Activated CD8-positive, alpha-beta memory T cell treated with anti-CD3 and anti-CD28 coated beads, Interleukin-2, amount 10 ng/mL, durations not matched to agents 7 days and 5 days (primary cell): ENCODE results near the gene OPN1SW. TPM values are rescaled to one million over a fixed set of nuclear protein-coding genes. Genes with fewer than 3 reads are reported as not detected.

ENCODE experiments used
- ATAC-seq: fragments of 150-1000 bp; cut with Tn5 transposase; one replicate; pipeline ENCODE4 v1.10.0; 2021; ENCODE audit warnings: moderate library complexity
- CTCF ChIA-PET: fragments of 350-600 bp; sonication (Branson Sonifier 250); formaldehyde crosslinking; loops from one replicate; lab custom pipeline; 2021; ENCODE audit warnings: antibody characterized with exemption; lab: Charles Lee
- DNase-seq: peaks from one replicate; pipeline ENCODE4 v3.0.0-alpha.2; 2020
- H3K27ac Mint-ChIP-seq: one replicate; pipeline ENCODE4 v1.8.0; 2021; ENCODE audit warnings: mild to moderate bottlenecking, mixed read lengths
- H3K27me3 Mint-ChIP-seq: one replicate; pipeline ENCODE4 v1.8.0; 2021; ENCODE audit warnings: mixed read lengths
- H3K36me3 Mint-ChIP-seq: one replicate; pipeline ENCODE4 v1.8.0; 2021; ENCODE audit warnings: mild to moderate bottlenecking, mixed read lengths
- H3K4me1 Mint-ChIP-seq: one replicate; pipeline ENCODE4 v1.8.0; 2021; ENCODE audit warnings: mixed read lengths
- H3K4me3 Mint-ChIP-seq: one replicate; pipeline ENCODE4 v1.8.0; 2021; ENCODE audit warnings: mild to moderate bottlenecking, moderate library complexity, mixed read lengths
- H3K9me3 Mint-ChIP-seq: one replicate; pipeline ENCODE4 v1.8.0; 2022; ENCODE audit warnings: low read depth, mixed read lengths
- total RNA-seq, 2 experiments: library from RNA; stranded (reverse); gene quantifications; one replicate each; pipeline ENCODE4 v1.2.3, GENCODE V29; 2021

OPN1SW gene
- total RNA-seq, 2 experiments from 2014 or later: not detected

DNA sequence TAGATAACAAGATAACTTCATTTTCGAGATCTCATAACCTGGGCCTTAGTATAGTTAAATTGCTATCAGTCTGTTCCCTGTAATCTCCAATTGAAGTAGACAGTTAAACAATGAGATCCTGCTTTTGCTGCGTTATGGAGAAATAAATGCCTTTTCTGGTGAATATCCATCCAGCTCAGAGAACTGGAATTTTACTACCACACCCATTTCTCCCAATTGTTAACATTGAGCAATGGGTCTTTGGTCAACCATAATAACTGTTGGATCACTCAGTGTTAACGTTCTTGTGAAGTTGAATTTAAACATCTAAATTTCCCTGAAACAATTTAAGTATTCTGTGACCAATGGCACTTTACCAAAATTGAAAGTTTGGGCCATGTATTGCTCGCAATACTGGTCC is 33.4 kb downstream of the OPN1SW start:
- DNase-seq: no peak
- Mint-ChIP-seq H3K4me3 (no peak overlapping the region), H3K4me1 (peaks cover 46% of the 10 kb centered on the region), H3K27ac (no peak overlapping the region), H3K27me3 (no peaks in the 10 kb centered on the region), H3K36me3 (peaks cover 13% of the 10 kb centered on the region), H3K9me3 (no peaks in the 10 kb centered on the region)
- no peak for ATAC-seq
- CTCF ChIA-PET: interaction anchor here (1.4 to 3.5 kb wide), 3 partner anchors 9 to 141 kb away, joined by 4 to 13 read pairs (median 4); no protein-coding TSS in a partner anchor

DNA sequence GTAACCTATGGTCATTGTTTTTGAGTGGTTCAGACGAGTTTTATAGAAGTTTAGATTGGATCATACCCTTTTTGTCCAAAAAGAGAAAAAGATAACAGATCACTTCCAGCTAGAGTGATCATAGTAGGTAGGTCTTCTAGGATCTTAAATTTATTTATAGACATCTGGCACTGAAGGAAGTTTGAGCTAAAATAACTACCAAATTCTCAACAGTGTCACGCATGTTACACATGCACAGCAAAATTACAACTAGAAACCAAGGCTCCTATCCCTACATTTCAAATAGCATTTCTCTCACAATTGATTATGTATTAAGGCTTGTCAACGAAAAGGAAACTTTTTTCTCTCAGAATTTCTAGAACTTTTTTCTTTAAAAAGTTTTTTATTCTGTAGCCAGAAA is 34.1 kb downstream of the OPN1SW start:
- Mint-ChIP-seq H3K9me3 (no peaks in the 10 kb centered on the region), H3K36me3 (peaks cover 13% of the 10 kb centered on the region), H3K4me3 (no peak overlapping the region), H3K27ac (no peak overlapping the region), H3K4me1 (peaks cover 46% of the 10 kb centered on the region), H3K27me3 (no peaks in the 10 kb centered on the region)
- DNase-seq (no peak), ATAC-seq (no peak)
- CTCF ChIA-PET: interaction anchor here (1.0 to 3.5 kb wide), 5 partner anchors 8 to 350 kb away, joined by 3 to 13 read pairs (median 3); no protein-coding TSS in a partner anchor

DNA sequence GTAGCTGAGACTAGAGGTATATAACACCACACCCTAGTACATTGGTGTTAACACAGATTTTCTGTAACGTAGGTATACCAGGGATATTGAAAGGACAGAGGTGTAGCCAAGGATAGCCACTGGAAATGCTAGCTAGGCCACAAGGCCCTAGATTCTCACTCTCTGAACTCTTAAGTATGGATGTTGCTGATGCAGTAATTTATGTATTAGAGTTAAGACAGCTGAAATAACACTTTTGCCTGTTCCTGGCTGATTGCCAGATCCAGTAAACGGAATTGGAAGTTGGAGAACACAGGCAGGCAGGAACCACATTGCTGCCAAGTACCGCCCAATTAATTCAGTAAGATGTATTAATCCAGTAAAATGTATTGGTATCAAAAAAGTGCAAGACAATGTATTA is 34.6 kb downstream of the OPN1SW start:
- DNase-seq (no peak), ATAC-seq (no peak)
- CTCF ChIA-PET: interaction anchor here (1.0 to 3.5 kb wide), 4 partner anchors 53 to 351 kb away, joined by 3 to 13 read pairs (median 3); no protein-coding TSS in a partner anchor
- H3K36me3 Mint-ChIP-seq: peaks cover 13% of the 10 kb centered on the region
- H3K27me3 Mint-ChIP-seq: no peaks in the 10 kb centered on the region
- H3K4me1 Mint-ChIP-seq: peaks cover 46% of the 10 kb centered on the region
- H3K27ac Mint-ChIP-seq: no peak overlapping the region
- no peak overlapping the region for H3K4me3 Mint-ChIP-seq
- no peaks in the 10 kb centered on the region for H3K9me3 Mint-ChIP-seq

DNA sequence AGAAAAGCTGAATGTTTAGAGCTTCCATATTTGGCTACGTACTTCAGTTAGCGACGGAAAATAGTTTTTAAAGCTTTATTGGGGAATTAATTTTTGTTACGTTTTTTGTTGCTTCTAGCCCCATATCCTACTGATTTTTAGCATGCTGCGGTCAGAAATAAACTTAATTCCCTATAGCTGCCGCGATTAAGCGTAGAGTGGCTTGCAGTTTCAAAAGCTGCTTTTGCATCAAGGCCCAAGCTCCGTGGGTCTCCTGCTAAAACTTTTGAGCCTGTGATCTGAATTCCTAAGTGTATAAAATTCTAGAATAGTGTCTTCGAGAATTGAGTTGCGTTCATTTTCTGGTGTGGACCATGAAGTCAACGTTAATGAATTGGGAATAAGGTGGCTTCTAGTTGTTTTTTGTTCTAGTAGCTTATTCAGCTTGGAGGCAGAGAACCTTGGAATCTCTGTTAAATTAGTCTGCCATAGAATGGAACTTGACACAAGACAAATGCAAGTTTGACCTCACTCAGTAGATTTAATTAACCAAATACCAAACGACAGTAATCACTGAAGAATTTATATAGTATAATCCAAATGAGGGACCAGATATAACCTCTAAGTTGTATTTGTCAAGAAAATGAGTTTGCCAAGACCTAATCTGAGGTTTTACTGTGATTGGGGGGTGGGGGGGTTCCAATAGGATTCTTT is 35.5 kb downstream of the OPN1SW start:
- H3K4me1 Mint-ChIP-seq: peaks cover 42% of the 10 kb centered on the region
- no peak for DNase-seq
- H3K27ac Mint-ChIP-seq: peak overlapping the region; percentile 95
- ATAC-seq: no peak
- no peaks in the 10 kb centered on the region for H3K27me3 Mint-ChIP-seq
- peaks cover 13% of the 10 kb centered on the region for H3K36me3 Mint-ChIP-seq
- no peaks in the 10 kb centered on the region for H3K9me3 Mint-ChIP-seq
- CTCF ChIA-PET: interaction anchor here (1.0 to 3.5 kb wide), 7 partner anchors 11 to 424 kb away, joined by 3 to 13 read pairs (median 3); no protein-coding TSS in a partner anchor
- peak overlapping the region; percentile 95 for H3K4me3 Mint-ChIP-seq

- DNase-seq (peak; percentile 97), ATAC-seq (peak; percentile 97)
- Mint-ChIP-seq H3K4me1 (peaks cover 38% of the 10 kb centered on the region), H3K27ac (peak within 1 kb of the TSS; percentile 95), H3K27me3 (no peaks in the 10 kb centered on the region), H3K9me3 (no peaks in the 10 kb centered on the region), H3K36me3 (peaks cover 10% of the 10 kb centered on the region), H3K4me3 (peak within 1 kb of the TSS; percentile 95)
- CTCF ChIA-PET: interaction anchor here (0.6 to 3.5 kb wide), 9 partner anchors 12 to 425 kb away, joined by 3 to 13 read pairs (median 3); no protein-coding TSS in a partner anchor
Measured at GRCh38 chr7:128739048-128739962, 36.3 kb downstream of the OPN1SW start, which contains the start of gene CALU. Gene CALU, plus strand, starts transcription at chr7:128739359. Its CDS starts 9,225 bp downstream, at chr7:128748584.

GRCh38 chr7:128738570-128739047 is 37.0 kb downstream of the OPN1SW start:
- peaks cover 35% of the 10 kb centered on the region for H3K4me1 Mint-ChIP-seq
- H3K27ac Mint-ChIP-seq: peak overlapping the region; percentile 95
- CTCF ChIA-PET: interaction anchor here (0.5 to 2.7 kb wide), 9 partner anchors 10 to 311 kb away, joined by 3 to 7 read pairs (median 4); no protein-coding TSS in a partner anchor
- H3K9me3 Mint-ChIP-seq: no peaks in the 10 kb centered on the region
- ATAC-seq: peak; percentile 3
- peaks cover 9% of the 10 kb centered on the region for H3K36me3 Mint-ChIP-seq
- H3K4me3 Mint-ChIP-seq: peak overlapping the region; percentile 95
- H3K27me3 Mint-ChIP-seq: no peaks in the 10 kb centered on the region
- DNase-seq: no peak

GRCh38 chr7:128737867-128738385 is 37.7 kb downstream of the OPN1SW start:
- ATAC-seq (no peak), DNase-seq (no peak)
- Mint-ChIP-seq H3K27ac (no peak overlapping the region), H3K36me3 (peaks cover 7% of the 10 kb centered on the region), H3K4me3 (no peak overlapping the region), H3K9me3 (no peaks in the 10 kb centered on the region), H3K27me3 (no peaks in the 10 kb centered on the region), H3K4me1 (peaks cover 33% of the 10 kb centered on the region)
- CTCF ChIA-PET: interaction anchor here (0.5 to 2.7 kb wide), 8 partner anchors 9 to 311 kb away, joined by 3 to 7 read pairs (median 4); no protein-coding TSS in a partner anchor

DNA sequence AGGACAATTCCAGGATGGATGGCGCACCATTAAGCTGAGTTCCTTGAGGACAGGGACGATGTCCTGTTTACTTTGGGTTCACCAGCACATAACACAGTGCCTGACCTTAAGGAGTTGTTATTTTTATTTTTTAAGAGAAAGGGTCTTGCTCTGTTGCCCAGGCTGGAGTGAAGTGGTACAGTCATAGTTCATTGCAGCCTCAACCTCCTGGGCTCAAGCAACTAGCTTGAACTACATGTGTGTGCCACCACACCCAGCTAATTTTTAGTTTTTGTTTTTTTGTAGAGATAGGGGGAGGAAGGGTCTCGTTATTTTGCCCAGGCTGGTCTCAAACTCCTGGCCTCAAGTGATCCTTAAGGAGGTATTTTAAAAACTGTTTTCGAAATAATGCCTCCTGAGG is 38.2 kb downstream of the OPN1SW start:
- Mint-ChIP-seq H3K27me3 (no peaks in the 10 kb centered on the region), H3K27ac (no peak overlapping the region), H3K4me3 (no peak overlapping the region), H3K4me1 (peaks cover 32% of the 10 kb centered on the region), H3K36me3 (peaks cover 7% of the 10 kb centered on the region), H3K9me3 (no peaks in the 10 kb centered on the region)
- ATAC-seq: no peak
- DNase-seq: no peak
- CTCF ChIA-PET: interaction anchor here (1.2 kb wide), 1 partner anchor 9 kb away, joined by 4 read pairs; no protein-coding TSS in a partner anchor

GRCh38 chr7:128735436-128735835 is 40.2 kb downstream of the OPN1SW start:
- no peak for DNase-seq
- Mint-ChIP-seq H3K36me3 (peaks cover 2% of the 10 kb centered on the region), H3K4me1 (peaks cover 14% of the 10 kb centered on the region), H3K27ac (no peak overlapping the region), H3K4me3 (no peak overlapping the region), H3K27me3 (peaks cover 10% of the 10 kb centered on the region), H3K9me3 (no peaks in the 10 kb centered on the region)
- no peak for ATAC-seq
- CTCF ChIA-PET: no interaction called here

DNA sequence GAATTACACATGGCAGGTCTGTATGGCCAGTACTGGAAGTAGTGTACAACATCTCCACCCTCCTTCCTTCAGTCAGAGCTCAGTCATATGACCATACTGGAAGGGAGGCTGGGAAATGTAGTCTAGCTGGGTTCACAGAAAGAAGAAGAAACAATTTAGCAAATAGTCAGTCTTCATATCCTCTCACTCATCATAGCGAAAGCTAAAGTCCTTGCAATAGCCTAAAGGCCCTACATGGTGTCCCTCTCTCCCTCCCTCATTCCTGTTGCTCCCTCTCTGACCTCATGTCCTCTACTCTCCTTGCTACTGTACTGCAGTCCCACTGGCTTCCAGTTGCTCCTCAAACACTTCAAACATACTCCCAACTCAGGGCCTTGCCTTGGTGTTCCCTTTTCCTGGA is 40.7 kb downstream of the OPN1SW start:
- H3K4me1 Mint-ChIP-seq: peaks cover 8% of the 10 kb centered on the region
- no peak for DNase-seq
- H3K36me3 Mint-ChIP-seq: peaks cover 2% of the 10 kb centered on the region
- H3K27me3 Mint-ChIP-seq: peaks cover 10% of the 10 kb centered on the region
- no peaks in the 10 kb centered on the region for H3K9me3 Mint-ChIP-seq
- H3K27ac Mint-ChIP-seq: no peak overlapping the region
- ATAC-seq: no peak
- CTCF ChIA-PET: no interaction called here
- H3K4me3 Mint-ChIP-seq: no peak overlapping the region

GRCh38 chr7:128733278-128733645 is 42.3 kb downstream of the OPN1SW start:
- CTCF ChIA-PET: interaction anchor here (0.8 to 1.7 kb wide), 2 partner anchors 9 to 273 kb away, joined by 3 to 4 read pairs; no protein-coding TSS in a partner anchor
- H3K27ac Mint-ChIP-seq: no peak overlapping the region
- no peak for ATAC-seq
- H3K9me3 Mint-ChIP-seq: no peaks in the 10 kb centered on the region
- H3K4me1 Mint-ChIP-seq: no peaks in the 10 kb centered on the region
- no peak overlapping the region for H3K4me3 Mint-ChIP-seq
- peaks cover 10% of the 10 kb centered on the region for H3K27me3 Mint-ChIP-seq
- H3K36me3 Mint-ChIP-seq: no peaks in the 10 kb centered on the region
- no peak for DNase-seq

DNA sequence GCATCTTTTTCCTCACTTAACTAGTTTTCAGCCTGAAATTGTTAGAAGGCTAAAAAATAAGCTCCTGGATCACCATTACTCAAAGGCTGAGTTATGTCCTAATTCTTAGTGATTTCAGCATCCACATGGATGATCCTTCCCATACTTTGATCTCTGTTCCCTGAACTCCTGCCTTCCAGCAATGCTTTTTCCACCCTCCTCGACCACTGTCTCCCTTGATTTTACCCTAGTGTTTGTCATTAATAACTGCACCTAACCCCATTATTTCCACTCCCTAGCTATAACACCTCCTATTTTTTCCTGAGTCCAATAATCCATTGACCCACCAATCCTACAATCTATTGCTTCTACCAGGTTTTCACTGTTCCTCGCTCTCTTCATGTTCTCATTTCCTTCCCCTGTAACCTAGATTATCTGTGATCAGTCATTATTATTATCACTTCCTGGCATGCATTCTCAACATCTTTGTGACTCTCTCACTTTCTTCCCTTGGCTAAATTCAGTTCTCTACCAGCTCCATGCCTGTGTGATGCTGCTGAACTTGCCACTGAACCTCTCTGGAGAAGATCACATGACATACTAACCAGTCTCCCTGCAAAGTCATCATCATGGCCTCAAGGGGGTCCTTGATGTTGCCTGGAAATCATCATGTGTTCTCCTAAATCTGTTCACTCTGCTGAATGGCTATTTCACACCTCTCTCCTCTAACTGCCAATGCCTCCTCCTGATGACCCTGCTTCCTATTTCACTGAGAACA is 42.9 kb downstream of the OPN1SW start:
- Mint-ChIP-seq H3K27me3 (peaks cover 11% of the 10 kb centered on the region), H3K27ac (no peak overlapping the region), H3K4me1 (no peaks in the 10 kb centered on the region), H3K9me3 (no peaks in the 10 kb centered on the region), H3K4me3 (no peak overlapping the region), H3K36me3 (no peaks in the 10 kb centered on the region)
- no peak for DNase-seq
- CTCF ChIA-PET: interaction anchor here (0.8 to 1.7 kb wide), 2 partner anchors 10 to 273 kb away, joined by 3 to 4 read pairs; no protein-coding TSS in a partner anchor
- no peak for ATAC-seq
